HG03135 (cell line): ENCODE results near the gene SLC22A16.
"Not testable (repeated sequence)": the region's sequence is repeated elsewhere in the genome, so short reads cannot be mapped to it uniquely, and the experiment has no call there.

Source experiments
- ATAC-seq: cut with Tn5 transposase; IDR thresholded peaks from one replicate; pipeline ENCODE4 v1.9.1; 2021; ENCODE audit warnings: mild to moderate bottlenecking, moderate library complexity; ENCODE audit not compliant: unreplicated experiment

SLC22A16 gene

GRCh38 chr6:110491299-110491643 is 14.9 kb upstream of the SLC22A16 start:
- ATAC-seq, result no peak

- no peak for ATAC-seq
Measured at GRCh38 chr6:110490110-110490509, 13.7 kb upstream of the SLC22A16 start.

- no peak for ATAC-seq
Measured at GRCh38 chr6:110488606-110489190, 12.3 kb upstream of the SLC22A16 start.

- ATAC-seq, result not testable (repeated sequence)
Measured at GRCh38 chr6:110487968-110488381, 11.6 kb upstream of the SLC22A16 start.

GRCh38 chr6:110486756-110487155 is 10.3 kb upstream of the SLC22A16 start:
- ATAC-seq, result no peak

- ATAC-seq, result no peak
Measured at GRCh38 chr6:110485491-110485890, 9.1 kb upstream of the SLC22A16 start.

- ATAC-seq, result no peak
Measured at GRCh38 chr6:110484321-110484720, 7.9 kb upstream of the SLC22A16 start.

GRCh38 chr6:110482774-110483400 is 6.5 kb upstream of the SLC22A16 start:
- ATAC-seq, result no peak

- ATAC-seq, result no peak
Measured at GRCh38 chr6:110481081-110481480, 4.7 kb upstream of the SLC22A16 start.

GRCh38 chr6:110475066-110475653 is 1.3 kb downstream of the SLC22A16 start:
- ATAC-seq, result no peak

- no peak for ATAC-seq
Measured at GRCh38 chr6:110474500-110474899, 1.9 kb downstream of the SLC22A16 start.

GRCh38 chr6:110472739-110473138 is 3.7 kb downstream of the SLC22A16 start:
- ATAC-seq, result no peak

GRCh38 chr6:110471726-110472365 is 4.6 kb downstream of the SLC22A16 start:
- no peak for ATAC-seq

GRCh38 chr6:110468731-110469130 is 7.7 kb downstream of the SLC22A16 start:
- no peak for ATAC-seq

GRCh38 chr6:110467566-110468140 is 8.8 kb downstream of the SLC22A16 start:
- ATAC-seq, result no peak

GRCh38 chr6:110462884-110463481 is 13.4 kb downstream of the SLC22A16 start:
- ATAC-seq, result no peak

GRCh38 chr6:110461376-110461775 is 15.0 kb downstream of the SLC22A16 start:
- no peak for ATAC-seq

GRCh38 chr6:110459137-110459536 is 17.3 kb downstream of the SLC22A16 start:
- ATAC-seq, result no peak

- no peak for ATAC-seq
Measured at GRCh38 chr6:110458476-110458875, 17.9 kb downstream of the SLC22A16 start.

- ATAC-seq, result not testable (repeated sequence)
Measured at GRCh38 chr6:110457567-110458175, 18.7 kb downstream of the SLC22A16 start.

- ATAC-seq, result no peak
Measured at GRCh38 chr6:110456694-110457093, 19.7 kb downstream of the SLC22A16 start.
